ENCODE data around the gene JAKMIP1. TPM values are rescaled to one million over a fixed set of nuclear protein-coding genes. Genes with fewer than 3 reads are reported as not detected.

JAKMIP1 gene
- total RNA-seq, 6 donors from 2014 or later, result 0.40 to 6.8 (median 1.0) TPM

- TF ChIP-seq POLR2AphosphoS5 (IDR thresholded peaks at IDR 0.05) (no peak), POLR2A (IDR thresholded peaks at IDR 0.05) (no peak), EP300 (IDR thresholded peaks at IDR 0.05) (no peak), CTCF (IDR thresholded peaks at IDR 0.05) (no peak)
- WGBS, 2 donors, result 51 to 69% methylated on average over 8 to 18 of the region's 18 CpGs
- H3K4me3 ChIP-seq, result no peak overlapping the region
- ATAC-seq (ENCODE audit: low FRiP score in 2 of 2), result no peak
- no peaks in the 10 kb centered on the region for H3K4me1 ChIP-seq
- H3K27me3 ChIP-seq, result no peaks in the 10 kb centered on the region
- H3K36me3 ChIP-seq, result no peaks in the 10 kb centered on the region
- no peaks in the 10 kb centered on the region for H3K9me3 ChIP-seq
- no peak overlapping the region for H3K27ac ChIP-seq
- no peak for DNase-seq
These were observed 29.5 kb upstream of the JAKMIP1 start for GRCh38 chr4:6229671-6230501.

- H3K9me3 ChIP-seq, result no peaks in the 10 kb centered on the region
- no peak for TF ChIP-seq POLR2A (IDR thresholded peaks at IDR 0.05)
- no peak for TF ChIP-seq CTCF (IDR thresholded peaks at IDR 0.05)
- 50 to 60% methylated on average over 7 of the region's 7 CpGs for WGBS, 2 donors
- H3K27ac ChIP-seq, result no peak overlapping the region
- H3K4me1 ChIP-seq, result no peaks in the 10 kb centered on the region
- H3K27me3 ChIP-seq, result no peaks in the 10 kb centered on the region
- no peak overlapping the region for H3K4me3 ChIP-seq
- ATAC-seq (ENCODE audit: low FRiP score in 2 of 2), result no peak
- H3K36me3 ChIP-seq, result no peaks in the 10 kb centered on the region
- DNase-seq, result no peak
These were observed 28.7 kb upstream of the JAKMIP1 start for GRCh38 chr4:6229095-6229494.

GRCh38 chr4:6228158-6229067 is 28.1 kb upstream of the JAKMIP1 start:
- DNase-seq (no peak), ATAC-seq (ENCODE audit: low FRiP score in 2 of 2) (no peak)
- H3K9me3 ChIP-seq, result no peaks in the 10 kb centered on the region
- no peaks in the 10 kb centered on the region for H3K4me1 ChIP-seq
- no peak overlapping the region for H3K27ac ChIP-seq
- H3K36me3 ChIP-seq, result no peaks in the 10 kb centered on the region
- 72 to 81% methylated on average over 16 of the region's 16 CpGs for WGBS, 2 donors
- no peaks in the 10 kb centered on the region for H3K27me3 ChIP-seq
- TF ChIP-seq POLR2AphosphoS5 (IDR thresholded peaks at IDR 0.05) (no peak), CTCF (IDR thresholded peaks at IDR 0.05) (no peak), EP300 (IDR thresholded peaks at IDR 0.05) (no peak), POLR2A (IDR thresholded peaks at IDR 0.05) (no peak)
- no peak overlapping the region for H3K4me3 ChIP-seq

GRCh38 chr4:6227412-6228157 is 27.2 kb upstream of the JAKMIP1 start:
- WGBS, 2 donors, result 75 to 83% methylated on average over 8 to 12 of the region's 12 CpGs
- no peak overlapping the region for H3K4me3 ChIP-seq
- no peaks in the 10 kb centered on the region for H3K4me1 ChIP-seq
- no peak for TF ChIP-seq EP300 (IDR thresholded peaks at IDR 0.05)
- TF ChIP-seq POLR2AphosphoS5 (IDR thresholded peaks at IDR 0.05), result no peak
- TF ChIP-seq POLR2A (IDR thresholded peaks at IDR 0.05), result no peak
- TF ChIP-seq CTCF (IDR thresholded peaks at IDR 0.05), result no peak
- no peak for DNase-seq
- H3K27me3 ChIP-seq, result peaks cover 0 to 1% (median 0%) of the 10 kb centered on the region in 4 donors
- peaks cover under 1 to 4% (median under 1%) of the 10 kb centered on the region in 4 donors for H3K9me3 ChIP-seq
- no peak overlapping the region for H3K27ac ChIP-seq
- no peak for ATAC-seq (ENCODE audit: low FRiP score in 2 of 2)
- no peaks in the 10 kb centered on the region for H3K36me3 ChIP-seq

Data from upper lobe of left lung (tissue), 6 donors.